Endothelial cell of umbilical vein (primary cell): ENCODE results near the gene CCDC34.

Experiments
- EZH2 ChIP-seq: IDR thresholded peaks from 2 replicates; pipeline ENCODE4 v1.6.1; 2012; ENCODE audit warnings: borderline replicate concordance, low read depth, mild to moderate bottlenecking, moderate library complexity, low read length, inconsistent platforms; ENCODE audit not compliant: severe bottlenecking
- FOS ChIP-seq: IDR thresholded peaks from 2 replicates; pipeline ENCODE4 v1.6.1; 2011; ENCODE audit warnings: mild to moderate bottlenecking, low read length, moderate library complexity, borderline replicate concordance; ENCODE audit not compliant: insufficient read depth
- JUN ChIP-seq: IDR thresholded peaks from 2 replicates; pipeline ENCODE4 v1.6.1; 2011; ENCODE audit warnings: borderline replicate concordance, low read depth; ENCODE audit not compliant: insufficient read length, insufficient read depth
- MYC ChIP-seq: IDR thresholded peaks from one replicate; pipeline ENCODE4 v1.6.1; 2011; ENCODE audit warnings: mild to moderate bottlenecking, low read depth, low read length
- POLR2A ChIP-seq: IDR thresholded peaks from 2 replicates; pipeline ENCODE4 v1.6.1; 2012; ENCODE audit warnings: low read depth, mild to moderate bottlenecking, control low read depth, low read length
- POLR2AphosphoS5 ChIP-seq: IDR thresholded peaks from 2 replicates; pipeline ENCODE4 v1.6.1; 2012; ENCODE audit warnings: low read depth, mild to moderate bottlenecking, control low read depth, low read length, moderate library complexity; ENCODE audit not compliant: insufficient read depth
- TF ChIP-seq, protein P1 (sequence below): IDR thresholded peaks from 2 replicates; pipeline ENCODE4 v1.6.1; 2011; ENCODE audit not compliant: insufficient read depth, insufficient read length
- TF ChIP-seq, protein P2 (sequence below), 2 donors: IDR thresholded peaks; 1 replicate in 1 of 2; 2 replicates in 1 of 2; pipeline ENCODE4 v1.5.1; 2011; ENCODE audit warnings: low read length in 2 of 2, mild to moderate bottlenecking in 2 of 2, moderate library complexity in 2 of 2, control low read depth in 1 of 2, inconsistent platforms in 1 of 2, low read depth in 1 of 2; ENCODE audit not compliant: insufficient read depth in 1 of 2; ENCODE audit errors: extremely low read depth in 1 of 2

DNA sequence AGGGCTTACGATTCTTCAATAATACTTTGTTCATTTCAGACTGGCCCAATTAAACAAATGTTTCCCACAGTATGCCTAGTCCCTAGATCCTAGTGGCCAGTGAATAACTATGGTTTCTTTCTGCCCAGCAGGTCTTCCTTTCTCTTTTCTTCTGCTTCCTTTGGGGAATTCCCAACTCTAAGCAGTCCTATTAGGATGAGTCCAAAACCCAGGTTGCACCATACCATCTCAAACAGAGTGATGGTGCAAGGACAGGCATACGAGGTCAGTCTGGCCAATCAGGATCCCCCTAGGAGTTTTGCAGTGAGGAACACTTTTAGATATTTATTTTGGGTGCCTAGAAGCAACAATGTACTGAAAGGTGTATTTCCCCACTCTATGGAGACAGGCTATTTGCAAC, 41.4 kb upstream of the CCDC34 start:
- TF ChIP-seq EZH2 = no peak
- TF ChIP-seq, protein P1, sequence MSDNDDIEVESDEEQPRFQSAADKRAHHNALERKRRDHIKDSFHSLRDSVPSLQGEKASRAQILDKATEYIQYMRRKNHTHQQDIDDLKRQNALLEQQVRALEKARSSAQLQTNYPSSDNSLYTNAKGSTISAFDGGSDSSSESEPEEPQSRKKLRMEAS = no peak
- TF ChIP-seq, protein P2, sequence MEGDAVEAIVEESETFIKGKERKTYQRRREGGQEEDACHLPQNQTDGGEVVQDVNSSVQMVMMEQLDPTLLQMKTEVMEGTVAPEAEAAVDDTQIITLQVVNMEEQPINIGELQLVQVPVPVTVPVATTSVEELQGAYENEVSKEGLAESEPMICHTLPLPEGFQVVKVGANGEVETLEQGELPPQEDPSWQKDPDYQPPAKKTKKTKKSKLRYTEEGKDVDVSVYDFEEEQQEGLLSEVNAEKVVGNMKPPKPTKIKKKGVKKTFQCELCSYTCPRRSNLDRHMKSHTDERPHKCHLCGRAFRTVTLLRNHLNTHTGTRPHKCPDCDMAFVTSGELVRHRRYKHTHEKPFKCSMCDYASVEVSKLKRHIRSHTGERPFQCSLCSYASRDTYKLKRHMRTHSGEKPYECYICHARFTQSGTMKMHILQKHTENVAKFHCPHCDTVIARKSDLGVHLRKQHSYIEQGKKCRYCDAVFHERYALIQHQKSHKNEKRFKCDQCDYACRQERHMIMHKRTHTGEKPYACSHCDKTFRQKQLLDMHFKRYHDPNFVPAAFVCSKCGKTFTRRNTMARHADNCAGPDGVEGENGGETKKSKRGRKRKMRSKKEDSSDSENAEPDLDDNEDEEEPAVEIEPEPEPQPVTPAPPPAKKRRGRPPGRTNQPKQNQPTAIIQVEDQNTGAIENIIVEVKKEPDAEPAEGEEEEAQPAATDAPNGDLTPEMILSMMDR (IDR thresholded peaks at IDR 0.05; ENCODE audit: extremely low read depth in 1 of 2, insufficient read depth in 1 of 2, low read depth in 1 of 2, low read length in 2 of 2) = no peak
- TF ChIP-seq POLR2AphosphoS5 = no peak
- TF ChIP-seq FOS = no peak
- TF ChIP-seq POLR2A = no peak
- TF ChIP-seq MYC = no peak
- TF ChIP-seq JUN = no peak
